ENCODE data around the gene CEP126. TPM values are rescaled to one million over a fixed set of nuclear protein-coding genes. Genes with fewer than 3 reads are reported as not detected.

The CEP126 gene
- total RNA-seq, 1 donor from 2014 or later: 5.8 TPM

- no peak for DNase-seq (ENCODE audit: extremely low spot score, unreplicated experiment)
- no peaks in the 10 kb centered on the region for H3K4me1 Mint-ChIP-seq (ENCODE audit: unreplicated experiment)
- TF ChIP-seq CTCF (conservative IDR thresholded peaks at IDR 0.05): no peak
Measured at GRCh38 chr11:101872171-101872882, 42.5 kb upstream of the CEP126 start.

GRCh38 chr11:101880222-101880621, 34.6 kb upstream of the CEP126 start:
- peaks cover 14% of the 10 kb centered on the region for H3K27me3 Mint-ChIP-seq
- no peaks in the 10 kb centered on the region for H3K36me3 Mint-ChIP-seq
- DNase-seq (ENCODE audit: extremely low spot score, unreplicated experiment): no peak
- H3K4me1 Mint-ChIP-seq (ENCODE audit: unreplicated experiment): no peaks in the 10 kb centered on the region
- peak; percentile 49 for TF ChIP-seq CTCF (conservative IDR thresholded peaks at IDR 0.05)
- no peaks in the 10 kb centered on the region for H3K9me3 Mint-ChIP-seq
- H3K27ac Mint-ChIP-seq: no peak overlapping the region
- H3K4me3 Mint-ChIP-seq: no peak overlapping the region

More at GRCh38 chr11:101872171-101872882, 42.5 kb upstream of the CEP126 start:
- H3K4me3 Mint-ChIP-seq: no peak overlapping the region
- H3K27ac Mint-ChIP-seq: no peak overlapping the region
- peaks cover 22% of the 10 kb centered on the region for H3K27me3 Mint-ChIP-seq
- H3K36me3 Mint-ChIP-seq: no peaks in the 10 kb centered on the region
- no peaks in the 10 kb centered on the region for H3K9me3 Mint-ChIP-seq

GRCh38 chr11:101881586-101881985, 33.2 kb upstream of the CEP126 start:
- DNase-seq (ENCODE audit: extremely low spot score, unreplicated experiment): no peak
- H3K36me3 Mint-ChIP-seq: no peaks in the 10 kb centered on the region
- H3K4me3 Mint-ChIP-seq: no peak overlapping the region
- peaks cover 3% of the 10 kb centered on the region for H3K27me3 Mint-ChIP-seq
- no peak overlapping the region for H3K27ac Mint-ChIP-seq
- no peaks in the 10 kb centered on the region for H3K9me3 Mint-ChIP-seq
- H3K4me1 Mint-ChIP-seq (ENCODE audit: unreplicated experiment): no peaks in the 10 kb centered on the region
- TF ChIP-seq CTCF (conservative IDR thresholded peaks at IDR 0.05): no peak

GRCh38 chr11:101885631-101886030, 29.2 kb upstream of the CEP126 start:
- H3K36me3 Mint-ChIP-seq: no peaks in the 10 kb centered on the region
- peaks cover 4% of the 10 kb centered on the region for H3K27me3 Mint-ChIP-seq
- no peak for DNase-seq (ENCODE audit: extremely low spot score, unreplicated experiment)
- H3K9me3 Mint-ChIP-seq: no peaks in the 10 kb centered on the region
- H3K4me3 Mint-ChIP-seq: no peak overlapping the region
- H3K4me1 Mint-ChIP-seq (ENCODE audit: unreplicated experiment): no peaks in the 10 kb centered on the region
- TF ChIP-seq CTCF (conservative IDR thresholded peaks at IDR 0.05): no peak
- H3K27ac Mint-ChIP-seq: no peak overlapping the region

- Mint-ChIP-seq H3K36me3 (no peaks in the 10 kb centered on the region), H3K27me3 (peaks cover 6% of the 10 kb centered on the region), H3K4me1 (ENCODE audit: unreplicated experiment) (no peaks in the 10 kb centered on the region), H3K9me3 (no peaks in the 10 kb centered on the region), H3K27ac (no peak overlapping the region), H3K4me3 (no peak overlapping the region)
- no peak for TF ChIP-seq CTCF (conservative IDR thresholded peaks at IDR 0.05)
- no peak for DNase-seq (ENCODE audit: extremely low spot score, unreplicated experiment)
Measured at GRCh38 chr11:101889767-101890166, 25.0 kb upstream of the CEP126 start.
